WTC11 (cell line): ENCODE measurements around the gene SMIM17. TPM values are rescaled to one million over a fixed set of nuclear protein-coding genes. Genes with fewer than 3 reads are reported as not detected.
A peak's percentile ranks its signal among the peaks of the same experiment; 100 is the strongest.

Experiments
- ATAC-seq: fragments of 200-7000 bp; cut with Tn5 transposase; 2 replicates; pipeline ENCODE4 v1.10.0; 2021; ENCODE audit warnings: mild to moderate bottlenecking, moderate library complexity
- CTCF ChIA-PET: fragments of 300-600 bp; sonication (Branson Sonifier 250); formaldehyde crosslinking; loops from one replicate; lab custom pipeline; 2021; ENCODE audit warnings: antibody characterized with exemption; lab: Charles Lee
- POLR2A ChIA-PET: fragments of 350-600 bp; sonication (Branson Sonifier 250); formaldehyde crosslinking; loops from one replicate; lab custom pipeline; 2021; ENCODE audit warnings: antibody characterized with exemption; lab: Charles Lee
- DNase-seq: peaks from one replicate; pipeline ENCODE4 v3.0.0; 2021; ENCODE audit warnings: low spot score
- H3K27ac Mint-ChIP-seq: 2 replicates; pipeline ENCODE4 v1.8.0; 2021; ENCODE audit warnings: mixed read lengths
- H3K27me3 Mint-ChIP-seq: 2 replicates; pipeline ENCODE4 v1.8.0; 2021; ENCODE audit warnings: low read depth, mild to moderate bottlenecking, moderate library complexity, mixed read lengths
- H3K36me3 Mint-ChIP-seq: 2 replicates; pipeline ENCODE4 v1.8.0; 2021; ENCODE audit warnings: mixed read lengths
- H3K4me1 Mint-ChIP-seq: 2 replicates; pipeline ENCODE4 v1.8.0; 2022; ENCODE audit warnings: mixed read lengths
- H3K4me3 Mint-ChIP-seq: 2 replicates; pipeline ENCODE4 v1.8.0; 2021; ENCODE audit warnings: mild to moderate bottlenecking, moderate library complexity, mixed read lengths
- H3K9me3 Mint-ChIP-seq: 2 replicates; pipeline ENCODE4 v1.8.0; 2021; ENCODE audit warnings: mixed read lengths
- CREM ChIP-seq: sonication (generic); formaldehyde crosslinking; IDR thresholded peaks from 2 replicates; pipeline ENCODE4 v1.8.1; 2022; ENCODE audit warnings: mild to moderate bottlenecking, missing genetic modification reagents, moderate library complexity
- FOXJ3 ChIP-seq: sonication (generic); formaldehyde crosslinking; IDR thresholded peaks from 2 replicates; pipeline ENCODE4 v1.9.0; 2021; ENCODE audit warnings: missing genetic modification reagents, mild to moderate bottlenecking, borderline replicate concordance
- FOXP1 ChIP-seq: sonication (generic); formaldehyde crosslinking; IDR thresholded peaks from 2 replicates; pipeline ENCODE4 v1.8.0; 2022; ENCODE audit warnings: missing genetic modification reagents, mild to moderate bottlenecking, moderate library complexity, borderline replicate concordance
- HMGA2 ChIP-seq: fragments of 250-450 bp; sonication (Bioruptor Pico); IDR thresholded peaks from 2 replicates; pipeline ENCODE4 v1.4.0; 2021; ENCODE audit warnings: mild to moderate bottlenecking, moderate library complexity
- JAZF1 ChIP-seq: fragments of 250-450 bp; sonication (Bioruptor Pico); IDR thresholded peaks from 2 replicates; pipeline ENCODE4 v1.9.0; 2021; ENCODE audit warnings: moderate library complexity, mild to moderate bottlenecking, inconsistent platforms
- NR1H2 ChIP-seq: sonication (generic); formaldehyde crosslinking; IDR thresholded peaks from 2 replicates; pipeline ENCODE4 v1.9.0; 2021; ENCODE audit warnings: mild to moderate bottlenecking, moderate library complexity, missing genetic modification reagents
- OVOL2 ChIP-seq: fragments of 250-450 bp; sonication (Bioruptor Pico); IDR thresholded peaks from 2 replicates; pipeline ENCODE4 v1.9.0; 2021; ENCODE audit warnings: mild to moderate bottlenecking, borderline replicate concordance
- RORB ChIP-seq: fragments of 250-450 bp; sonication (Bioruptor Pico); IDR thresholded peaks from 2 replicates; pipeline ENCODE4 v1.9.0; 2021; ENCODE audit warnings: mild to moderate bottlenecking
- SMAD3 ChIP-seq: sonication (generic); formaldehyde crosslinking; IDR thresholded peaks from 2 replicates; pipeline ENCODE4 v1.8.0; 2022; ENCODE audit warnings: missing genetic modification reagents, mild to moderate bottlenecking, borderline replicate concordance
- SMAD4 ChIP-seq: sonication (generic); formaldehyde crosslinking; IDR thresholded peaks from 2 replicates; pipeline ENCODE4 v1.8.0; 2022; ENCODE audit warnings: mild to moderate bottlenecking, missing genetic modification reagents
- SOX15 ChIP-seq: fragments of 250-450 bp; sonication (Bioruptor Pico); IDR thresholded peaks from 2 replicates; pipeline ENCODE4 v1.9.0; 2021; ENCODE audit warnings: mild to moderate bottlenecking
- TCF7 ChIP-seq: sonication (generic); formaldehyde crosslinking; IDR thresholded peaks from 2 replicates; pipeline ENCODE4 v1.8.0; 2022; ENCODE audit warnings: mild to moderate bottlenecking, low read depth, missing genetic modification reagents, moderate library complexity
- ZBTB21 ChIP-seq: sonication (generic); formaldehyde crosslinking; IDR thresholded peaks from 2 replicates; pipeline ENCODE4 v1.8.1; 2023; ENCODE audit warnings: mild to moderate bottlenecking, missing genetic modification reagents, borderline replicate concordance
- ZNF121 ChIP-seq: sonication (generic); formaldehyde crosslinking; IDR thresholded peaks from 2 replicates; pipeline ENCODE4 v1.8.0; 2023; ENCODE audit warnings: missing genetic modification reagents
- ZNF263 ChIP-seq: sonication (generic); formaldehyde crosslinking; IDR thresholded peaks from 2 replicates; pipeline ENCODE4 v1.8.1; 2022; ENCODE audit warnings: low read depth, mild to moderate bottlenecking, moderate library complexity, missing genetic modification reagents
- total RNA-seq: library from RNA; stranded (reverse); gene quantifications from 3 replicates; pipeline ENCODE4 v1.2.3, GENCODE V29; 2021
- TF ChIP-seq, protein P1 (sequence below): sonication (generic); formaldehyde crosslinking; IDR thresholded peaks from 2 replicates; pipeline ENCODE4 v1.8.1; 2023; ENCODE audit warnings: mild to moderate bottlenecking, missing genetic modification reagents, moderate library complexity
- TF ChIP-seq, protein P2 (sequence below): sonication (generic); formaldehyde crosslinking; IDR thresholded peaks from 2 replicates; pipeline ENCODE4 v1.8.0; 2022; ENCODE audit warnings: mild to moderate bottlenecking, missing genetic modification reagents
- TF ChIP-seq, protein P3 (sequence below): sonication (generic); formaldehyde crosslinking; IDR thresholded peaks from 2 replicates; pipeline ENCODE4 v1.8.1; 2023; ENCODE audit warnings: mild to moderate bottlenecking, missing genetic modification reagents
- TF ChIP-seq, protein P4 (sequence below): sonication (generic); formaldehyde crosslinking; IDR thresholded peaks from 2 replicates; pipeline ENCODE4 v1.8.0; 2023; ENCODE audit warnings: missing genetic modification reagents, mild to moderate bottlenecking, borderline replicate concordance
- TF ChIP-seq, protein P5 (sequence below): sonication (generic); formaldehyde crosslinking; IDR thresholded peaks from 2 replicates; pipeline ENCODE4 v1.8.1; 2023; ENCODE audit warnings: mild to moderate bottlenecking, missing genetic modification reagents
- TF ChIP-seq, protein P6 (sequence below): sonication (generic); formaldehyde crosslinking; IDR thresholded peaks from 2 replicates; pipeline ENCODE4 v1.8.0; 2022; ENCODE audit warnings: mild to moderate bottlenecking, missing genetic modification reagents

The SMIM17 gene
- total RNA-seq, 1 experiment from 2014 or later: 0.15 TPM

DNA sequence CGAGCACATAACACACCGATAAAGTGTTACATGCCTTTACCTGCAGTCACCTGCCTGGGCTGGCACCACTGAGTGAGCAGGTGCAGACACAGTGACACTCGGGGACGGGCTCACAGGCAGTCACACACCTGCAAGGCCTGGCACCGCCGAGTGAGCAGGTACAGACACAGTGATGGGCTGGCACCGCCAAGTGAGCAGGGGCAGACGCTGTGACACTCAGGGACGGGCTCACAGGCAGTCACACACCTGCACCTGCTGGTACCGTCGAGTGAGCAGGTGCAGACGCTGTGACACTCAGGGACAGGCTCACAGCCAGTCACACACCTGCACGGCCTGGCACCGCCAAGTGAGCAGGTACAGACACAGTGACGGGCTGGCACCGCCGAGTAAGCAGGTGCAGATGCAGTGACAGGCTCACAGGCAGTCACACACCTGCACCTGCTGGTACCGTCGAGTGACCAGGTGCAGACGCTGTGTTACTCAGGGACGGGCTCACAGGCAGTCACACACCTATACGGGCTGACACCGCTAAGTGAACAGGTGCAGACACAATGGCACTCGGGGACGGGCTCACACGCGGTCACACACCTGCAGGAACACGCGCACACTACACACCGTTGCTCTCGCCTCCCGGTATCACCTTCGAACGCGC, 28.1 kb downstream of the SMIM17 start:
- Mint-ChIP-seq H3K4me3 (no peak overlapping the region), H3K4me1 (no peaks in the 10 kb centered on the region), H3K9me3 (peaks cover 52% of the 10 kb centered on the region), H3K27me3 (peaks cover 3% of the 10 kb centered on the region)
- ChIA-PET CTCF (no interaction called here), POLR2A (no interaction called here)
- DNase-seq (no peak), ATAC-seq (no peak)
- TF ChIP-seq, protein P1, sequence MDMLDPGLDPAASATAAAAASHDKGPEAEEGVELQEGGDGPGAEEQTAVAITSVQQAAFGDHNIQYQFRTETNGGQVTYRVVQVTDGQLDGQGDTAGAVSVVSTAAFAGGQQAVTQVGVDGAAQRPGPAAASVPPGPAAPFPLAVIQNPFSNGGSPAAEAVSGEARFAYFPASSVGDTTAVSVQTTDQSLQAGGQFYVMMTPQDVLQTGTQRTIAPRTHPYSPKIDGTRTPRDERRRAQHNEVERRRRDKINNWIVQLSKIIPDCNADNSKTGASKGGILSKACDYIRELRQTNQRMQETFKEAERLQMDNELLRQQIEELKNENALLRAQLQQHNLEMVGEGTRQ (CRISPR knock-in tag): no peak
- TF ChIP-seq, protein P2, sequence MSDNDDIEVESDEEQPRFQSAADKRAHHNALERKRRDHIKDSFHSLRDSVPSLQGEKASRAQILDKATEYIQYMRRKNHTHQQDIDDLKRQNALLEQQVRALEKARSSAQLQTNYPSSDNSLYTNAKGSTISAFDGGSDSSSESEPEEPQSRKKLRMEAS (CRISPR knock-in tag): no peak
- TF ChIP-seq, protein P3, sequence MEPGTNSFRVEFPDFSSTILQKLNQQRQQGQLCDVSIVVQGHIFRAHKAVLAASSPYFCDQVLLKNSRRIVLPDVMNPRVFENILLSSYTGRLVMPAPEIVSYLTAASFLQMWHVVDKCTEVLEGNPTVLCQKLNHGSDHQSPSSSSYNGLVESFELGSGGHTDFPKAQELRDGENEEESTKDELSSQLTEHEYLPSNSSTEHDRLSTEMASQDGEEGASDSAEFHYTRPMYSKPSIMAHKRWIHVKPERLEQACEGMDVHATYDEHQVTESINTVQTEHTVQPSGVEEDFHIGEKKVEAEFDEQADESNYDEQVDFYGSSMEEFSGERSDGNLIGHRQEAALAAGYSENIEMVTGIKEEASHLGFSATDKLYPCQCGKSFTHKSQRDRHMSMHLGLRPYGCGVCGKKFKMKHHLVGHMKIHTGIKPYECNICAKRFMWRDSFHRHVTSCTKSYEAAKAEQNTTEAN (CRISPR knock-in tag): no peak
- TF ChIP-seq ZNF263 (CRISPR knock-in tag) (no peak), TCF7 (CRISPR knock-in tag) (no peak), NR1H2 (CRISPR knock-in tag) (no peak), FOXJ3 (CRISPR knock-in tag) (no peak), FOXP1 (CRISPR knock-in tag) (no peak), SOX15 (CRISPR knock-in tag) (no peak), OVOL2 (no peak), JAZF1 (CRISPR knock-in tag) (no peak), CREM (CRISPR knock-in tag) (no peak), SMAD4 (CRISPR knock-in tag) (no peak), ZNF121 (no peak), ZBTB21 (CRISPR knock-in tag) (no peak), RORB (no peak)
- TF ChIP-seq, protein P4, sequence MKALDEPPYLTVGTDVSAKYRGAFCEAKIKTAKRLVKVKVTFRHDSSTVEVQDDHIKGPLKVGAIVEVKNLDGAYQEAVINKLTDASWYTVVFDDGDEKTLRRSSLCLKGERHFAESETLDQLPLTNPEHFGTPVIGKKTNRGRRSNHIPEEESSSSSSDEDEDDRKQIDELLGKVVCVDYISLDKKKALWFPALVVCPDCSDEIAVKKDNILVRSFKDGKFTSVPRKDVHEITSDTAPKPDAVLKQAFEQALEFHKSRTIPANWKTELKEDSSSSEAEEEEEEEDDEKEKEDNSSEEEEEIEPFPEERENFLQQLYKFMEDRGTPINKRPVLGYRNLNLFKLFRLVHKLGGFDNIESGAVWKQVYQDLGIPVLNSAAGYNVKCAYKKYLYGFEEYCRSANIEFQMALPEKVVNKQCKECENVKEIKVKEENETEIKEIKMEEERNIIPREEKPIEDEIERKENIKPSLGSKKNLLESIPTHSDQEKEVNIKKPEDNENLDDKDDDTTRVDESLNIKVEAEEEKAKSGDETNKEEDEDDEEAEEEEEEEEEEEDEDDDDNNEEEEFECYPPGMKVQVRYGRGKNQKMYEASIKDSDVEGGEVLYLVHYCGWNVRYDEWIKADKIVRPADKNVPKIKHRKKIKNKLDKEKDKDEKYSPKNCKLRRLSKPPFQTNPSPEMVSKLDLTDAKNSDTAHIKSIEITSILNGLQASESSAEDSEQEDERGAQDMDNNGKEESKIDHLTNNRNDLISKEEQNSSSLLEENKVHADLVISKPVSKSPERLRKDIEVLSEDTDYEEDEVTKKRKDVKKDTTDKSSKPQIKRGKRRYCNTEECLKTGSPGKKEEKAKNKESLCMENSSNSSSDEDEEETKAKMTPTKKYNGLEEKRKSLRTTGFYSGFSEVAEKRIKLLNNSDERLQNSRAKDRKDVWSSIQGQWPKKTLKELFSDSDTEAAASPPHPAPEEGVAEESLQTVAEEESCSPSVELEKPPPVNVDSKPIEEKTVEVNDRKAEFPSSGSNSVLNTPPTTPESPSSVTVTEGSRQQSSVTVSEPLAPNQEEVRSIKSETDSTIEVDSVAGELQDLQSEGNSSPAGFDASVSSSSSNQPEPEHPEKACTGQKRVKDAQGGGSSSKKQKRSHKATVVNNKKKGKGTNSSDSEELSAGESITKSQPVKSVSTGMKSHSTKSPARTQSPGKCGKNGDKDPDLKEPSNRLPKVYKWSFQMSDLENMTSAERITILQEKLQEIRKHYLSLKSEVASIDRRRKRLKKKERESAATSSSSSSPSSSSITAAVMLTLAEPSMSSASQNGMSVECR (CRISPR knock-in tag): no peak
- TF ChIP-seq, all 79 proteins: peak for 0
- Mint-ChIP-seq H3K36me3 (peaks cover 59% of the 10 kb centered on the region), H3K27ac (no peak overlapping the region)

DNA sequence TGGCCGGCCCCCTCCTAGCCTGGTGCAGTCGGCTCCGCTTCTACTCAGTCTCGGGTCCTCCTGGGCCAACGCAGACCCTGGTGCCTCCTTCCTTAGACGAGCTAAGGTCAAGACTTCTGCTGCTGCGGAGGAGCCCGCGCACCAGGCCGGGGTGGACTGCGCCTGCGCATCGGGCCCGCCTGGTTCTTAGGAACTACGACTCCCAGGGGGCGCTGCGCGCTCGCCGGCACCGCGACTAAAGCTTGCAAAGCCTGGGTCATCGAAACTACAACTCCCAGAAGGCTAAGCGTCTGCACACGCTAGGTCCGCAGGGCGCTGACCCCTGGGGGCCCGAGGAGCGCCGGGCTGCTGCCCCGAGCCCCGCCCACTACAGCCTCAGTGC, 28.6 kb downstream of the SMIM17 start, which contains the start of gene ZNF835:
Gene ZNF835, minus strand, starts transcription at position 145 of the 382 bp plus-strand sequence. CDS start 6,559 bp downstream, outside the sequence.
- no peaks in the 10 kb centered on the region for H3K4me1 Mint-ChIP-seq
- H3K36me3 Mint-ChIP-seq: peaks cover 59% of the 10 kb centered on the region
- CTCF ChIA-PET: no interaction called here
- ATAC-seq (peak; percentile 80), DNase-seq (no peak)
- H3K9me3 Mint-ChIP-seq: peaks cover 57% of the 10 kb centered on the region
- POLR2A ChIA-PET: no interaction called here
- no peak within 1 kb of the TSS for H3K27ac Mint-ChIP-seq
- no peak within 1 kb of the TSS for H3K4me3 Mint-ChIP-seq
- peaks cover 3% of the 10 kb centered on the region for H3K27me3 Mint-ChIP-seq
- TF ChIP-seq, protein P5, sequence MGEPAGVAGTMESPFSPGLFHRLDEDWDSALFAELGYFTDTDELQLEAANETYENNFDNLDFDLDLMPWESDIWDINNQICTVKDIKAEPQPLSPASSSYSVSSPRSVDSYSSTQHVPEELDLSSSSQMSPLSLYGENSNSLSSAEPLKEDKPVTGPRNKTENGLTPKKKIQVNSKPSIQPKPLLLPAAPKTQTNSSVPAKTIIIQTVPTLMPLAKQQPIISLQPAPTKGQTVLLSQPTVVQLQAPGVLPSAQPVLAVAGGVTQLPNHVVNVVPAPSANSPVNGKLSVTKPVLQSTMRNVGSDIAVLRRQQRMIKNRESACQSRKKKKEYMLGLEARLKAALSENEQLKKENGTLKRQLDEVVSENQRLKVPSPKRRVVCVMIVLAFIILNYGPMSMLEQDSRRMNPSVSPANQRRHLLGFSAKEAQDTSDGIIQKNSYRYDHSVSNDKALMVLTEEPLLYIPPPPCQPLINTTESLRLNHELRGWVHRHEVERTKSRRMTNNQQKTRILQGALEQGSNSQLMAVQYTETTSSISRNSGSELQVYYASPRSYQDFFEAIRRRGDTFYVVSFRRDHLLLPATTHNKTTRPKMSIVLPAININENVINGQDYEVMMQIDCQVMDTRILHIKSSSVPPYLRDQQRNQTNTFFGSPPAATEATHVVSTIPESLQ: no peak
- TF ChIP-seq SMAD3 (CRISPR knock-in tag): no peak
- TF ChIP-seq HMGA2 (CRISPR knock-in tag): no peak
- TF ChIP-seq OVOL2: no peak
- TF ChIP-seq, protein P6, sequence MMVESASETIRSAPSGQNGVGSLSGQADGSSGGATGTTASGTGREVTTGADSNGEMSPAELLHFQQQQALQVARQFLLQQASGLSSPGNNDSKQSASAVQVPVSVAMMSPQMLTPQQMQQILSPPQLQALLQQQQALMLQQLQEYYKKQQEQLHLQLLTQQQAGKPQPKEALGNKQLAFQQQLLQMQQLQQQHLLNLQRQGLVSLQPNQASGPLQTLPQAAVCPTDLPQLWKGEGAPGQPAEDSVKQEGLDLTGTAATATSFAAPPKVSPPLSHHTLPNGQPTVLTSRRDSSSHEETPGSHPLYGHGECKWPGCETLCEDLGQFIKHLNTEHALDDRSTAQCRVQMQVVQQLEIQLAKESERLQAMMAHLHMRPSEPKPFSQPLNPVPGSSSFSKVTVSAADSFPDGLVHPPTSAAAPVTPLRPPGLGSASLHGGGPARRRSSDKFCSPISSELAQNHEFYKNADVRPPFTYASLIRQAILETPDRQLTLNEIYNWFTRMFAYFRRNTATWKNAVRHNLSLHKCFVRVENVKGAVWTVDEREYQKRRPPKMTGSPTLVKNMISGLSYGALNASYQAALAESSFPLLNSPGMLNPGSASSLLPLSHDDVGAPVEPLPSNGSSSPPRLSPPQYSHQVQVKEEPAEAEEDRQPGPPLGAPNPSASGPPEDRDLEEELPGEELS: no peak
